Fibroblast of skin of left quadriceps (primary cell): Measurements from ENCODE around the gene CORT.

Experiments used
- DNase-seq, 2 experiments: peaks; one replicate each; pipeline ENCODE4 v3.0.0-alpha.2; 2013; ENCODE audit warnings: low read depth in 2 of 2

CORT gene

DNA sequence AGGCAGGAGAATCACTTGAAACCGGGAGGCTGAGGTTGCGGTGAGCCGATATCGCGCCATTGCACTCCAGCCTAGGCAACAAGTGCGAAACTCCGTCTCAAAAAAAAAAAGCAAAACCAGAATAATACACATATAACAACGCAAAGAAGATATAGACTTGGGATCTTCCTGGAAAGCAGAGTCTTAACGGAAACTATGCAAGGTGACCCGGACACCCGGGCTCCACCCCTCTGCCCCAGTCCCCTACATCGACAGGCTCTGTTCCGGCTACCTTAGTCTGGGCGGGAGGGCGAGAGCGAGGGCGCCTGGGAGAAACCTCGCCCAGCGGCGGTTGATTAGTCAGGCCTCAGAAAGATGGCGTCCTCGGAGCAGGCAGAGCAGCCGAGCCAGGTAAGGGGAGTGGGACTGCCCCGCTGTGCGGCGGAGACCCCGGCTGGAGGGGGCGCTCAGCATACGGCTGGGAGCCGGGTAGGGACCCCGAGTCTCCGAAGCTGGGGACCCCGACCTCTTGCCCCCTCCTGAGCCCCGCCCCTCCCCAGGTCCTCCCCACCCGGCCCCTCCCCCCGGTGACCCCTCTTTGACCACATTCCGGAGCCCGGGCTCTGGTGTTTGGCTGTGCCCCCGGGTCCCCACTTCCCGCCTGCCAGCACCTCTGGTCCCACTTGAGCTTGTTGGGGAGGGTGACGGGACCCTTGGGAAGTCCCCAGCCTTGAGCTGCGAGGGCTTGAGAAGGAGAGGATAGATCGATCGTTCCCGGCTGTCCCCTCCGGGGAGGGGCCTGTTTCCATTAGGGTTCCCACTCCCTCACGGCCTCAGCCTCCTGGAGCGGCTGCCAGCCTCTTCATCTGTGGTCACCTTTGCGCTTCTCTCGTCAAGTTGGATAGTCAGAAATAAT is 25.0 kb downstream of the CORT start, which contains the start of gene PEX14:
Gene PEX14 (plus strand): TSS at position 338 of the 895 bp plus-strand sequence. CDS start 17 bp downstream, at position 355.
- peak; percentile 62 to 63 for DNase-seq

DNA sequence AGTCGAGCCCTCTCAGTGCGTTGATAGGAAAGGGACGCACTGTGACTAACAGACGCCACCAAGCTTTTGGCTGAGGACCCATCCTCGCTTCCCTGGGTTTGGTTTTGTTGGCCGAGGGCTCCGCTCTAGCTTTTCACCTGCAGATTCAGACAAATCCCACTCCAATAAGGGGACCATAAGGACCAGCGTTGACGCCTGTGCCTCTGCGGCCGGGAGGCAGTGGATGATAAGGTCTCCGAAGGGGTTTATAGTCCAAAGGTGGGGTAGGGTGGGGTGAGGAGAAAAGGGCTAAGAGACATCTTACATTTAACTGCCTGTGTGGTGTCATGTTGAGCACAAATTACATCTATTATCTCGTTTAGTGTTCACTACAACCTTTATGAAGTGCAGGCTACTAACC is 25.7 kb downstream of the CORT start:
- DNase-seq, result no peak

DNA sequence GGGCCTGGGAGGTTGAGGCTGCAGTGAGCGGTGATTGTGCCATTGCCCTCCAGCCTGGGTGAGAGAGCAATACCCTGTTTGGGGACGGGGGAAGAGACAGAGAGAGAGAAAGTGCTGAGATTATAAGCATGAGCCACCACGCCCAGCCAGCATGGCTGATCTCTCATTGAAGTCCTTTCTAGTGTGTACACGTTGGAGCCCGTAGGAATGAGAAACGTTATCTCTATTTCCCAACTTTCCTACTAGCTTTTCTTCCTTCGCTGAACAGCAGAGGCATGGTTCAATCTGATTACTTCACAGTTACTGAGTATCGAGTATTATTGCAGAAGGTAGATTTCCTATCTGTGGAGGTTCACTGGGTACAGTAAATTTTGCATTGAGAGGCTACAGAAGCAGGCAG is 29.5 kb downstream of the CORT start:
- no peak for DNase-seq

DNA sequence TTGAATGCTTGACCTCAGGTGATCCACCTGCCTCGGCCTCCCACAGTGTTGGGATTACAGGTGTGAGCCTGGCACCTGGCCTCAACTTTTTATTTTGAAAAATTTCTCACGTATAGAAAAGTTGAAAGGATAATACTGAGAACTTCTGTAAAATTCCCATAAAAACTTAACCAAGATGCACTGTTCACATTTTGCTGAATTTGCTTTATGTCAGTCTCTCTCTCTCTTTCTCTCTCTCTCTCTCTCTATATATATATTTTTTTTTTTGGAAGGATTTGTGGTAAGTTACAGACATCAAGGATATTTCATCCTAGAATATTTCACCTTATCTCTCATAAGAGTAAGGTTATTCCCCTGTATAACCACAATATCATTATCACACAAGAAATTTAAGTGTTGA is 30.8 kb downstream of the CORT start:
- no peak for DNase-seq

DNA sequence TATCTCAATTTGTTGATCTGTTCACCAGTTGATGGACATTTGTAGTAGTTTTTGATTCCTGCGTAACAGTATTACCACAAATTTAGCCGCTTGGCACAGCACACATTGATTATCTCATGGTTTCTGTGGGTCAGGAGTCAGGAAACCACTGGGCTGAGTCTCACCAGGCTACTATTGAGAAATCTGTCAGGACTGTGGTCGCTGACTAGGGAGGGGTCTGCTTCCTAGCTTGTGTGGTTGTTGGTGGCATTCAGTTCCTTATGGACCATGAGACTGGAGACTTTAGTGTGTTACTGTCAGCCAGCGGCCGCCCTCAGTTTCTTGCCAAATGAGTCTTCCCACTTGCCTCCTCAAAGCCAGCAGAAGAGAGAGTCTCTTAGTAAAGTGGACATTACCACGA is 34.7 kb downstream of the CORT start:
- DNase-seq, result no peak

DNA sequence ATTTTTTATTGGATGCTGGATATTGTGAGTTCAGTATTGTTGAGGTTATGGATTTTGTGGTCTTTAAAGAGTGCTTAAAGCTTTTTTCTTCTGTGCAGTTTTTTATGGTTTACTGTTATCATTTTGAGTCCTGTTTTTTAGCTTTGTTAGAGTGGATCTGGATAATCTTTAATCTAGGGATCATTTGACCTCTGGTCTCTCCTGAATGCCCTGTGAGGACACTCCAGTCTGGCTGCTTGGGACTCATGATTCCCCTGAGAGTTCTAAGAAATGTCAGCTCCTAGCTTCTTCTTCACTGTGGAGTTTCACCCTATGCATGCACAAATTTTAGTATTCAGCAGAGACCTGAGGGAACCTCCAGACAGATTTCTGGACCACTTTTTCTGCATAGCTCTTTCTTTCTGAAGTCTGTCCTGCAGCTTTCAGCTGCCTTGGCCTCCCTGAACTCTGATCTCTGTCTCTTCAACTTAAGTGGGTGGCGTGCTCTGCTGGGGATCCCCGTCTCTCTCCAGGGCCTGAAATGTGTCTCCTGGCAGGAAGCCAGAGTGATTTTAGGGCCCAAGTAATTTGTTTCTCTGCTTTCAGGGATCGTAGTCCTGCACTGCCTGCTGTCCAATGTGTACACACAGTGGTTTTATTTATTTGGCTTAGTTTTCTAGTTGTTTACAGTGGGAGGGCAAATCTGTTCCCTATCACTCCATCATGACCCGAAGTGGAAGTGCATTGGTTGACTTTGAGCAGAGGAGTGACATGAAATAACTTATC is 39.6 kb downstream of the CORT start:
- DNase-seq, result no peak

DNA sequence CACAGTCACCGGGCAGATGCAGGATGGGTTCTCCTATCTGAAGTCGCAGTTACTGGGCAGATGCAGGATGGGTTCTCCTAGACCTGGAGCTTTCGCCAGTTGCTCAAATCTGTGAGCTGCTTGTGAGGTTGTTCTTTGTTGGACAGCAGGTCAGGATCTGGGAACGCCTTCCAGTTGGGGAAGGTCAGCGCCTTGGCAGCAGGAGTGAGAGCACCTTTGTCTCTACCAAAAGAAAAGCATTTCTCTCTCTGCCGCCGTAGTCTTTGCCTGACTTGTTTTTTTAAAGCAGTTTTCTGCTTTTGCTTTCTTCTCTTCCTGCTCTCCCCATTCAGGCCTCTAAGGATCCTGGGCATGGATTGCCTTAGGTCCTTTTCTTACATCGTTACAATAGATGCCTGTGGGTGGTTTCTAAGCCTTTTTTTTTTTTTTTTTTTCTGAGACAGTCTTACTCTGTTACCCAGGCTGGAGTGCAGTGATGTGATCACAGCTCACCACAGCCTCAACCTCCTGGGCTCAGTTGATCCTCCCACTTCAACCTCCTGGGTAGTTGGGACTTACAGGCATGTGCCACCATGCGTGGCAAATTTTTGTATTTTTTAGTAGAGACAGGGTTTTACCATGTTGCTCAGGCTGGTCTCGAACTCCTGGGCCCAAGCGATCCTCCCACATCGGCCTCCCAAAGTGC is 40.6 kb downstream of the CORT start:
- no peak for DNase-seq

DNA sequence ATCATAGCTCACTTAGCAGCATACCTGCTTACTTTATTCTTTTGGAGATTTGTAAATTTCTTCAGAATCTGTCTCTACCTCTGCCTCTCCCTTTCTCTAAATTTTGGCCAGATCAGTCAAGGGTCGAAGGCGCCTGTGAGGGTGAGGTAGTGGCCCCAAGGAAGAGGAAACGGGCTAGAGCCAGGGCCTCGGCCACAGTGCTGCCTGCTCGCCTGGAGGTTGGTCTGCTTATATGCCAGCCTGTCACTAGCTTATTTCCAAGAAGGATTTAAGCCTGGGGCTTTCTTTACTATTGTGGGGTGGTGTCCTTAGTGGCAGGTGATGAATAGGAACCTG is 44.6 kb downstream of the CORT start:
- no peak for DNase-seq

DNA sequence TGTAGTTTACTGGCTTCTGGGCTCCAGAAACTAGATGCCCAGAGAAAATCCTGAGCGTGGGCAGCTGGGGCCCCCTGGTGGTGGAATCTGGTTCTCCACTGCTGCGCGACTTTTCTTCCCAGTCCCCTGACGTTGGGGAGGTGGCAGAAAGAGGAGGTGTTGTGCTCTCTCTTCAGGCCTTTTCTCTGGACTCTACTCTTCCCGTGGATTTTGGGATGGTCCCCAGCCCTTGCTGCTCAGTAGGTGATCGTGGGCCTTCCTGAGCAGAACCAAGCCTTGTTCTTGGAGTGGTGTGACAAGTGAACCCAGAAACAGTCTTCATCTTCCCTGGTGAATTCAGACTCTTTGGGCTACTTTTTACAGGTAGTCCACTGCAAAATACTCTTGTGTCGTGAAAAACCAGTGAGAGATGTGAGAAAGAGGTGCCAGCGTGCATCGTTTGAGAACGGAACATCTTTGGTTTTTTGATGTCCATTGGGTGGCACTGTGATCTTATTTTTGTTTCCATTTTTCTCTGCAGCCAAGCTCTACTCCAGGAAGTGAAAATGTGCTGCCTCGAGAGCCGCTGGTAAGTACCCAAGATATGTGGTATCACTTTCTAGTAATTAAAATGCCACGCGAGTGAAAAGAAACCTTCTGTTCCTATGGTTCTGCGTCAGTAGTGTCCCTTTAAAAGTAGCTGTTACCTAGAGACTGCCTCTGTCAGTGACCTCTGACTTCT is 45.1 kb downstream of the CORT start:
- peak in 1 of 2 experiments; percentile 29 for DNase-seq

DNA sequence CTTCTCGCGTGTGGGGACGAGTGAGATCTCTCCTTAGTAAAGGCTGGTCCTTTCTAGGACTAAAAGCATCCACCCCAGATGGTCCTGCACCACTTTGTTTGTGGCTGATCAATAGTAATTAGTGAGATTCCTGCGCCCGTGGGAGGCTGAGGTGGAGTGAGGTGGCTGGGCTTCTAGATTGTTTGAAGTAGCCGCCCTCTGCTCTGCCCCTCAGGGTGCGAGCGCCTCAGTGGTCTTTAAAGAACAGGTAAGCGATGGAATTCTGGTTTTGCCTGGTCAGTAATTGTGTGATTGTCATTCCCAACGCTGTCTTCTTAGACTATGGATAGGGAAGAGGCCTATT is 45.6 kb downstream of the CORT start:
- DNase-seq, result no peak

DNA sequence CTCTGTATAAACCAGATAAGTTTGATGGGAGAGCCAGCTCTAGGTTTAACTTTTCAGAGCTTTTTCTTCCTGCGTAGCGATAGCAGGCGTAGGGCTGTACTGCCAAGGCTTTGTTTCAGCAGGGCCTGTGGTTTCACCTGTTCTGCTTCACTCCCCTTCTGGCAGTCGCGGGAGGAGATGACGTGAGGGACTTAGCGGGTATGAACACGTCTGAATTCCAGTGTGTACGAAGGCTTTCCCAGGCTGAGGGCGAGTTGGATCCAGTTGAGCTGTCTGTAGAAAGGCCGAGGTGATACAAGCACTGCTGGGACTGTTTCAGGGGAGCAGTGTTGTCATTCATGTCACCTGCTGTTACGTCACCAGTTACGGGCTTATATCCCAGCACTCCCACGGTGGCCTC is 46.1 kb downstream of the CORT start:
- no peak for DNase-seq

DNA sequence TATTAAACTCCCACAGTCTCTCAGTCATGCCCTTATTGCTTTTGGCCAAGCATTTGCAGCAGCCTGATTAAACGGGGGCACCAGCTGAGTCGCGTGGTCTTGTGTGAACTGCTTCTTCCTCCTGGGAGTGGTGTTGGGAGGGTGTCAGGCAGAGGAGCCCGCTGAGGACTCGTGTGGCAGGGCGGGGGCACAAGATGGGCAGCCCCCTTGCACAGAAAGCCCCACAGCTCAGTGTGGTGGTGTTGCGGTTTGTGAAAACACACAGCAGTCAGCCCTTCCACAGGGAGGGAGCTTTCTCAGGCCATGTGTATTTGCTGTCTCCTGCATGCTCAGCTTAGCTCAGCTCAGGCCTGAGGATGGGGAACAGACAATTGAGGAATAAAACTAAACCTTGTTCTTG is 47.3 kb downstream of the CORT start:
- no peak for DNase-seq

DNA sequence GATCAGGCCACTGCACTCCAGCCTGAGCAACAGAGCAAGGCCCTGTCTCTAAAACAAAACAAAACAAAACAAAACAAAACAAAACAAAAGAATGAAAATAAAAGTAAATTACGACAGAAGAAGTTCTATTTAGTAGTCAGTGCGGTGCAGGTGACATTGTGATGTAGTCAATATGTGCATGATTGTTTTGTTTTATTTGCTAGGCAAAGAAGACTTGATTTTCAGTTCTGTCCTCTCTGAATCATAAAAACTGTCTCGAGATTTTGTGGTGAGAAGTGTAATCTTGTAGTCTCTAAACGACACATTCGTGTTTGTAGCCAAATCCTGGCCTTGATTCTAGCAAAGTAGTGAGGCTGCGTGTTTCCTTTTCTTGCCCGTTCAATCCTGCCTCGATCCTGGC is 48.4 kb downstream of the CORT start:
- DNase-seq, result no peak
